HG03439 (cell line): ENCODE measurements around the gene LRRC8D.

ENCODE experiments used
- ATAC-seq: cut with Tn5 transposase; IDR thresholded peaks from one replicate; pipeline ENCODE4 v1.9.1; 2021; ENCODE audit warnings: mild to moderate bottlenecking, moderate library complexity; ENCODE audit not compliant: unreplicated experiment

LRRC8D gene

GRCh38 chr1:89934461-89934860, 113.6 kb downstream of the LRRC8D start:
- ATAC-seq, result no peak

GRCh38 chr1:89935235-89935634, 114.4 kb downstream of the LRRC8D start:
- ATAC-seq, result no peak

- ATAC-seq, result no peak
Observed at GRCh38 chr1:89936694-89937093, 115.9 kb downstream of the LRRC8D start.

- ATAC-seq, result no peak
Observed at GRCh38 chr1:89938171-89939055, 117.6 kb downstream of the LRRC8D start.

GRCh38 chr1:89939059-89939570, 118.3 kb downstream of the LRRC8D start:
- ATAC-seq, result no peak

- ATAC-seq, result no peak
Observed at GRCh38 chr1:89939693-89940438, 119.0 kb downstream of the LRRC8D start.

GRCh38 chr1:89941110-89941766, 120.4 kb downstream of the LRRC8D start:
- ATAC-seq, result no peak

- no peak for ATAC-seq
Observed at GRCh38 chr1:89942014-89942413, 121.2 kb downstream of the LRRC8D start.

GRCh38 chr1:89942825-89943658, 122.2 kb downstream of the LRRC8D start:
- ATAC-seq, result no peak

- ATAC-seq, result no peak
Observed at GRCh38 chr1:89943846-89944781, 123.3 kb downstream of the LRRC8D start.

- peak; percentile 95 for ATAC-seq
Observed at GRCh38 chr1:89945852-89946476, 125.1 kb downstream of the LRRC8D start.

- no peak for ATAC-seq
Observed at GRCh38 chr1:89946532-89946931, 125.7 kb downstream of the LRRC8D start.

- ATAC-seq, result no peak
Observed at GRCh38 chr1:89948722-89949345, 128.0 kb downstream of the LRRC8D start.

GRCh38 chr1:89949991-89950624, 129.3 kb downstream of the LRRC8D start:
- no peak for ATAC-seq

- no peak for ATAC-seq
Observed at GRCh38 chr1:89950703-89951102, 129.9 kb downstream of the LRRC8D start.

GRCh38 chr1:89951766-89952604, 131.2 kb downstream of the LRRC8D start:
- ATAC-seq, result no peak

GRCh38 chr1:89952605-89953130, 131.8 kb downstream of the LRRC8D start:
- no peak for ATAC-seq
